ENCODE data around the gene TGFB1I1.

TGFB1I1 gene

DNA sequence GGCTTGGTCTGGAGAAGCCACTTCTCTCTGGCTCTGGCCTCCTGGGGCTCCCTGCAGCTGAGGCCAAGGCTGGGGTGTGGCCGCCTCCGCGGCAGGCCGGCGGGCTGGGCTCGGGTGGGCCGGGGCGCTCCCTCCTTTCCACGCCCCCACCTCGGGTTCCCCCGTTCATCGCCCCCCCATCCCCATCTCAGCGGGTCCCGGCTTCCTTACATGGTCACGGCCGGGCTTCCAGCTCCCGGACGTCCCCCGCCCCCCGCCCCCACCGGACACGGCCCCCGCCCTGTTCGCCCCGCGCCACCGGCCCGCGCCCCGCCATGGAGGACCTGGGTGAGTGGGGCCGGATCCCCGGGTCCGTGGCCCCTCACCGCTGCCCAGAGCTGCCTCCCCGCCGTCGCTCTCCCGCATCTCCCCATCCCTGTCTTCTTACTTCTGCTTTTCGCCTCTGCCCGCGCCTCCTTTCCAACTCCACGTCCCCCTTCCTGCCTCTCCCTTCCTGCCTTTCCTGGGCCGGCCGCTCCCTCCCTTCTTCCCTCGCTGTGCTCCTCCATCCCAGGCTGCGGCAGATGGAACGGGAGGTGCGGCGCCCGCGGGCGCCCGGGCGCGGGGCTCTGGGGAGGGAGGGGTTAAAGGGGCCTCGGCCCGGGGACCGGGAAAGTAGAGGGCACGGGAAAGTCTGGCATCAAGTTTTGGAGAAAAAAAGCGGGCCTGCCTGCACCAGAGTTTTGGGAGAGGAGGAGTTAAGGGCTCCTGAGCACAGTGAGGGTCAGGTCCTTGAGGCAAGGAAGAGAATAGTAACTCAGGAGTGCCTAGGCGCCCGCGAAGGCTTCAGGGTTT lies at the start of gene TGFB1I1:
Gene TGFB1I1, plus strand, starts transcription at position 278 of the 834 bp plus-strand sequence. Its CDS starts 37 bp downstream, at position 315.
- no peak for TF ChIP-seq GATA3 (IDR thresholded peaks at IDR 0.05; ENCODE audit: low read depth, low read length)
- no peak for TF ChIP-seq GATA2 (IDR thresholded peaks at IDR 0.05; ENCODE audit: low read depth, low read length)

- no peak for TF ChIP-seq GATA3 (IDR thresholded peaks at IDR 0.05; ENCODE audit: low read depth, low read length)
- no peak for TF ChIP-seq GATA2 (IDR thresholded peaks at IDR 0.05; ENCODE audit: low read depth, low read length)
Observed at GRCh38 chr16:31423241-31423640, 48.7 kb upstream of the TGFB1I1 start.

- TF ChIP-seq GATA2 (IDR thresholded peaks at IDR 0.05; ENCODE audit: low read depth, low read length) (no peak), GATA3 (IDR thresholded peaks at IDR 0.05; ENCODE audit: low read depth, low read length) (no peak)
Observed at GRCh38 chr16:31423801-31424200, 48.2 kb upstream of the TGFB1I1 start.

DNA sequence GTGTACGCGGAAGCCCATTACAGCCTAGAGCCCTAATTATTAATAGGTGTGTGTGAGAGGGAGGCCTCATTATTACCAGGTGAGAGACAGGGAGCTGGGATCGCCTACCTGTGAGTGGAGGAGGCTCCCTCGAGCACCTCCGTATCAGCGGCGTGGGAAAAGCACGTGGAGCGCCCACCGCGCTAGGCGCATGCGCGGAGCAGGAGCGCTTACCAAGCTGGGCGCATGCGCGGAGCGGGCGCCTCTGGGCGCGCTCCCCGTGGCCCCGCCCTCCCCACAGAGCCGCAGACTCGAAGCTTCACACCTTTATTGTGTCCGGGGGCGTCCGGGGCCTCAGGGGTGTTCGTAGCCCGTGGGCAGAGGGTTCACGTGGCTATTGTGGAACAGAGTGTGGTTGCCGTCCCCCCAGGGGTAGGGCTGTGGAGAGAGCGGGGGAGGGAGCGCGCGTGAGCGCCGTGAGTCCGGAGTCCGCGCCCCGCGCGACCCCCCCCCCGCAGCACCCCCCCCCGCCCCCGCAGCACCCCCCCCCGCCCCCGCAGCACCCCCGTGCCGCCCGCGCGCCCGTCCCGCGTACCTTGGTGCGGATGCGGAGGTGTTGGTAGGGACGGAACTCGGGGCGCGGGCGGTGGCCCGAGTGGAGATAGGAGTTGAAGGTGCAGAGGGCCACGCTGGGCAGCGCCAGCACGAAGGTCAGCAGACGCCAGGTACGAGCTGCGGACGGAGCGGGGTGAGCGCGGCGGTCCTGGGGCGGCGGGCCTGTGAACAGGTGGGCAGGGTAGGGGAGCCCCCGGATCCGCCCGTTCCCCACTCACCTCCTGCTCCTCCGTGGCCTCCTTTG lies 44.3 kb upstream of the TGFB1I1 start:
- TF ChIP-seq GATA3 (IDR thresholded peaks at IDR 0.05; ENCODE audit: low read depth, low read length), result no peak
- TF ChIP-seq GATA2 (IDR thresholded peaks at IDR 0.05; ENCODE audit: low read depth, low read length), result no peak

- TF ChIP-seq GATA2 (IDR thresholded peaks at IDR 0.05; ENCODE audit: low read depth, low read length) (no peak), GATA3 (IDR thresholded peaks at IDR 0.05; ENCODE audit: low read depth, low read length) (no peak)
Observed at GRCh38 chr16:31428279-31428597, 43.7 kb upstream of the TGFB1I1 start, which contains the start of gene COX6A2. Gene COX6A2 (minus strand): TSS chr16:31428360. CDS start chr16:31428325, 35 bp downstream.

GRCh38 chr16:31428638-31429247 lies 43.2 kb upstream of the TGFB1I1 start:
- TF ChIP-seq GATA3 (IDR thresholded peaks at IDR 0.05; ENCODE audit: low read depth, low read length) (no peak), GATA2 (IDR thresholded peaks at IDR 0.05; ENCODE audit: low read depth, low read length) (no peak)

- TF ChIP-seq GATA3 (IDR thresholded peaks at IDR 0.05; ENCODE audit: low read depth, low read length) (no peak), GATA2 (IDR thresholded peaks at IDR 0.05; ENCODE audit: low read depth, low read length) (no peak)
Observed at GRCh38 chr16:31429314-31429713, 42.6 kb upstream of the TGFB1I1 start.

DNA sequence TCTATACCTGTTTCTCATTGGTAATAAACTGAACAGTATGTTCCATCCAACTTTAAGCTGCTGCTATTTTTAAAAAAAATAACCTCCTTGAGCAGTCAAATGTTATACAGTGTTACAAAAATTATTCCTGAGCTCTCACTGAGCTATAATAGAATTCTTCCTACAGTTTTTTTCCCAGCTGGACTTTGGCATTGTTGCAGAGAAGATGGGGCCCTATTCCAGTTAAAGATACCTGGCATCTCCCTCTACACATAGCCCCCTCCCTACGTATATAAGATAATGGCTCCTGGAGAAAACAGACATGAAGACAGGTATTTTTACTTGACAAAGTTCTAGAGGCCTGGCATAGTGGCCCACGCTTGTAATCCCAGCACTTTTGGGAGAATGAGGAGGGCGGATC lies 42.2 kb upstream of the TGFB1I1 start:
- TF ChIP-seq GATA2 (IDR thresholded peaks at IDR 0.05; ENCODE audit: low read depth, low read length) (no peak), GATA3 (IDR thresholded peaks at IDR 0.05; ENCODE audit: low read depth, low read length) (no peak)

DNA sequence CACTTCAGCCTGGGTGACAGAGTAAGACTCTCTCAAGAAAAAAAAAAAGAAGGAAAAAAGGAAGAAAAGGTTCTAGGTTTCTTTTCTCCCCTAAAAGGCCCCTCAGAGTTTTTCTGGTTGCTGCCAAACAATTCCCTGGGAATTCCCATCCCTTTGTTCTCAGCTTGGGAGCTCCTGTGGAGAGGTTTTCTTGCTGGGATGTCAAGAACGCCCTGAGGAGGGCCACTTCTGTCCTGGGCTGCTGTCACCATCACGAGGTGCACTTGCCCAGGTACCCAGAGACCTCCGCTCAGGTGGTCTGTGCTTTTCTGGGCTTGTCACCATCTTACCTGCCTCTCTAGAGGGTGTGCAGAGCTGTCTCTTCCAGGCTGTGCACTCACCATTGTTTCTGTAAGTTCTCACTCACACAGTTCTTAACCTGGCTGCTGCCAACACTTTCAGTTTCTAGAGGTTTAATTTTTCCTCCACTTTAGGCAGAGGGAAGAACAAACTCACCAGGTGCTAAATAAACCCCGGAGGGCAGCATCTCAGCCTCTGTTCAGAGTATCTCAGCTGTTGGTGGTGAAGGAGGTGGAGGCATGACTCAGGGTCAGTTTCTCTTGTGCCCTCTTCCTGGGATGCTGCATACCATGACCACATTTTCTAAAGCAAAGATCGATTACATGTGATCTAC lies 41.4 kb upstream of the TGFB1I1 start:
- no peak for TF ChIP-seq GATA3 (IDR thresholded peaks at IDR 0.05; ENCODE audit: low read depth, low read length)
- no peak for TF ChIP-seq GATA2 (IDR thresholded peaks at IDR 0.05; ENCODE audit: low read depth, low read length)

GRCh38 chr16:31435341-31436220 lies 36.4 kb upstream of the TGFB1I1 start:
- no peak for TF ChIP-seq GATA2 (IDR thresholded peaks at IDR 0.05; ENCODE audit: low read depth, low read length)
- TF ChIP-seq GATA3 (IDR thresholded peaks at IDR 0.05; ENCODE audit: low read depth, low read length), result no peak

- TF ChIP-seq GATA3 (IDR thresholded peaks at IDR 0.05; ENCODE audit: low read depth, low read length) (no peak), GATA2 (IDR thresholded peaks at IDR 0.05; ENCODE audit: low read depth, low read length) (no peak)
Observed at GRCh38 chr16:31436221-31437045, 35.5 kb upstream of the TGFB1I1 start.

- TF ChIP-seq GATA3 (IDR thresholded peaks at IDR 0.05; ENCODE audit: low read depth, low read length), result no peak
- no peak for TF ChIP-seq GATA2 (IDR thresholded peaks at IDR 0.05; ENCODE audit: low read depth, low read length)
Observed at GRCh38 chr16:31438414-31438813, 33.5 kb upstream of the TGFB1I1 start.
